T-cell (primary cell): Measurements from ENCODE around the gene ITGB4. TPM values are rescaled to one million over a fixed set of nuclear protein-coding genes. Genes with fewer than 3 reads are reported as not detected.

Experiments
- ATAC-seq, 4 experiments: fragments of 200-7000 bp in 3 of 4; fragments of 150-1000 bp in 1 of 4; cut with Tn5 transposase; replicated peaks in 1 of 4; 1 replicate in 3 of 4; 2 replicates in 1 of 4; pipeline ENCODE4 v1.10.0; 2021; ENCODE audit warnings: moderate library complexity in 3 of 4, mild to moderate bottlenecking in 2 of 4, moderate number of reproducible peaks in 1 of 4
- CTCF ChIA-PET, 2 donors: fragments of 300-600 bp; sonication (Branson Sonifier 250); formaldehyde crosslinking; loops; one replicate each; lab custom pipeline; 2022; ENCODE audit warnings: antibody characterized with exemption in 2 of 2; lab: Charles Lee
- POLR2A ChIA-PET, 2 donors: fragments of 300-600 bp; sonication (Branson Sonifier 250); formaldehyde crosslinking; loops; one replicate each; lab custom pipeline; 2022; ENCODE audit warnings: antibody characterized with exemption in 2 of 2; lab: Charles Lee
- DNase-seq, 35 experiments: peaks; one replicate each; pipeline versions ENCODE4 v3.0.0 to v3.0.0-alpha.2; 2013 to 2023
- H3K27ac ChIP-seq: one replicate; pipeline ENCODE4 v1.5.1; 2013; ENCODE audit warnings: low read length
- H3K27me3 ChIP-seq, 2 experiments: replicated peaks in 1 of 2; 1 replicate in 1 of 2; 2 replicates in 1 of 2; pipeline versions ENCODE4 v1.6.1 to v1.7.0; 2013; ENCODE audit warnings: low read length in 1 of 2, mixed read lengths in 1 of 2; ENCODE audit not compliant: control insufficient read depth in 2 of 2, insufficient read depth in 2 of 2; ENCODE audit errors: extremely low read depth in 1 of 2
- H3K36me3 ChIP-seq, 2 donors: 1 replicate in 1 of 2; 2 replicates in 1 of 2; pipeline versions ENCODE4 v1.6.1 to v1.7.0; 2013; ENCODE audit warnings: low read length in 1 of 2; ENCODE audit not compliant: control insufficient read depth in 2 of 2, insufficient read depth in 1 of 2; ENCODE audit errors: extremely low read depth in 1 of 2
- H3K4me1 ChIP-seq, 2 experiments: 1 replicate in 1 of 2; 2 replicates in 1 of 2; pipeline versions ENCODE4 v1.6.1 to v1.7.0; 2013; ENCODE audit warnings: low read length in 2 of 2, mixed read lengths in 1 of 2; ENCODE audit not compliant: insufficient read depth in 2 of 2, control insufficient read depth in 1 of 2; ENCODE audit errors: extremely low read depth in 1 of 2
- H3K4me3 ChIP-seq, 2 donors: 1 replicate in 1 of 2; 2 replicates in 1 of 2; pipeline versions ENCODE4 v1.5.1 to v1.7.0; 2013; ENCODE audit warnings: mild to moderate bottlenecking in 2 of 2, low read length in 1 of 2, moderate library complexity in 1 of 2; ENCODE audit not compliant: control insufficient read depth in 1 of 2; ENCODE audit errors: extremely low read depth in 1 of 2
- H3K9me3 ChIP-seq: 2 replicates; pipeline ENCODE4 v1.7.0; 2013
- H3K27ac Mint-ChIP-seq, 2 donors: one replicate each; pipeline ENCODE4 v1.8.0; 2020 to 2021; ENCODE audit warnings: mild to moderate bottlenecking in 2 of 2, mixed read lengths in 2 of 2
- H3K27me3 Mint-ChIP-seq, 2 donors: one replicate each; pipeline ENCODE4 v1.8.0; 2021 to 2022; ENCODE audit warnings: mixed read lengths in 2 of 2
- H3K36me3 Mint-ChIP-seq: one replicate; pipeline ENCODE4 v1.8.0; 2021; ENCODE audit warnings: mixed read lengths
- H3K4me1 Mint-ChIP-seq, 3 donors: one replicate each; pipeline ENCODE4 v1.8.0; 2020 to 2022; ENCODE audit warnings: mixed read lengths in 3 of 3, mild to moderate bottlenecking in 1 of 3
- H3K4me3 Mint-ChIP-seq, 3 donors: one replicate each; pipeline ENCODE4 v1.8.0; 2020 to 2022; ENCODE audit warnings: mild to moderate bottlenecking in 3 of 3, mixed read lengths in 3 of 3, moderate library complexity in 3 of 3
- H3K9me3 Mint-ChIP-seq, 3 donors: one replicate each; pipeline ENCODE4 v1.8.0; 2020 to 2022; ENCODE audit warnings: mixed read lengths in 3 of 3
- WGBS: methylation state at CpG from one replicate; pipeline ENCODE4 v1.1.5; 2013; ENCODE audit warnings: missing lambda C conversion rate; ENCODE audit not compliant: insufficient coverage; 5-methylcytosine and 5-hydroxymethylcytosine counted together
- total RNA-seq, 35 experiments: library from RNA in 6 of 35; stranded (reverse) in 6 of 35; fragments of 120-200 nt in 1 of 35; gene quantifications; one replicate each; pipeline versions ENCODE4 v1.2.1 to v1.2.4 and lab custom pipeline; 2013 to 2026

Gene ITGB4
- total RNA-seq, 5 donors from 2014 or later (not counting 1 experiment from before 2014, with no cell fraction given), result 0.68 to 1.6 (median 1.5) TPM

DNA sequence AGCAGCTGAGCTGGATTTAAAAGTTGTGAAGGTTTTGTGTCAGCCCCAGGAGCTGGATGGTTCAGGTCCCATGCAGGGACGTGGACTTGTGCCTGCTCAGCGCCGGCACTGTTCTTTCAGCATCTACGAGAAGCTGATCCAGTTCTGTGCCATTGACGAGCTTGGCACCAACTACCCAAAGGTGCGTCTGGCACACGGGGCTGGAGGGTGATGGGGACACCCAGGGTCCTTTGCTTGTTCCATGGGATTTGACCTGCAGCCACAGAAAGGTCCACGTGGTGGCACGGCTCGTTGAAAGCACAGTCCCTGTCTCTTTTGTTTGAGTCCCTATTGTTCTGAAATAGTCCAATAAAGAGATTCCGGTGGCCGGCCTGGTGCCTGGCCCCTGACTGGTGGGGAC, 18.1 kb upstream of the ITGB4 start:
- Histone ChIP-seq H3K27me3 (no peaks in the 10 kb centered on the region), H3K36me3 (peaks cover 22 to 94% of the 10 kb centered on the region in 2 donors), H3K4me3 (no peak overlapping the region), H3K4me1 (no peaks in the 10 kb centered on the region), H3K27ac (no peak overlapping the region), H3K9me3 (no peaks in the 10 kb centered on the region)
- ChIA-PET CTCF (interaction anchor here in 1 of 2 donors (1.0 kb wide), 1 partner anchor 44 kb away, joined by 3 read pairs; no protein-coding TSS in a partner anchor), POLR2A (no interaction called here)
- Mint-ChIP-seq H3K27ac (no peak overlapping the region), H3K9me3 (no peaks in the 10 kb centered on the region), H3K27me3 (no peaks in the 10 kb centered on the region), H3K4me3 (no peak overlapping the region), H3K4me1 (no peaks in the 10 kb centered on the region), H3K36me3 (peaks cover 62% of the 10 kb centered on the region)
- 99% methylated on average over 12 of the region's 12 CpGs for WGBS
- no peak for DNase-seq
- no peak for ATAC-seq

DNA sequence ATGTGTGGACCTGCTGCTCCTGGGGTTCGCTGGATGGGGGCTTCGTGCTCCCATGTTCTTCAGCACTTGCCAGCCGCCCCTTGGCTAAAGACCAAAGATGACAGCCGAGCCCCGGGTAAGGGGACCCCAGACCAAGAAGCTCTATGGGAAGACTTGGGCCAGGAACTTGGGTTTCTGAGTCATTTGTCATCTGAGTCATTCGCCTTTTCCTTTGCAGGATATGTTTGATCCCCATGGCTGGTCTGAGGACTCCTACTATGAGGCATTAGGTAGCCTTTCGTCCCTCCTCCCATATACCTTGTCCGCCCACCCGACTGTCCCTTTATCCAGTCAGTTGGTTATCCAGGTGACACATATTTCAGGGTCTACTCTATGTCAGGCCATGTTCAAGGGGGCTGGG, 17.7 kb upstream of the ITGB4 start:
- Mint-ChIP-seq H3K9me3 (no peaks in the 10 kb centered on the region), H3K27me3 (no peaks in the 10 kb centered on the region), H3K4me1 (no peaks in the 10 kb centered on the region), H3K4me3 (no peak overlapping the region), H3K36me3 (peaks cover 66% of the 10 kb centered on the region), H3K27ac (no peak overlapping the region)
- Histone ChIP-seq H3K27me3 (no peaks in the 10 kb centered on the region), H3K36me3 (peaks cover 23 to 96% of the 10 kb centered on the region in 2 donors), H3K9me3 (no peaks in the 10 kb centered on the region), H3K4me3 (no peak overlapping the region), H3K4me1 (no peaks in the 10 kb centered on the region), H3K27ac (no peak overlapping the region)
- no peak for ATAC-seq
- ChIA-PET POLR2A (no interaction called here), CTCF (interaction anchor here in 1 of 2 donors (0.9 to 1.0 kb wide), 2 partner anchors 16 to 44 kb away, joined by 3 to 5 read pairs; no protein-coding TSS in a partner anchor)
- DNase-seq, result no peak
- 97% methylated on average over 8 of the region's 9 CpGs for WGBS

DNA sequence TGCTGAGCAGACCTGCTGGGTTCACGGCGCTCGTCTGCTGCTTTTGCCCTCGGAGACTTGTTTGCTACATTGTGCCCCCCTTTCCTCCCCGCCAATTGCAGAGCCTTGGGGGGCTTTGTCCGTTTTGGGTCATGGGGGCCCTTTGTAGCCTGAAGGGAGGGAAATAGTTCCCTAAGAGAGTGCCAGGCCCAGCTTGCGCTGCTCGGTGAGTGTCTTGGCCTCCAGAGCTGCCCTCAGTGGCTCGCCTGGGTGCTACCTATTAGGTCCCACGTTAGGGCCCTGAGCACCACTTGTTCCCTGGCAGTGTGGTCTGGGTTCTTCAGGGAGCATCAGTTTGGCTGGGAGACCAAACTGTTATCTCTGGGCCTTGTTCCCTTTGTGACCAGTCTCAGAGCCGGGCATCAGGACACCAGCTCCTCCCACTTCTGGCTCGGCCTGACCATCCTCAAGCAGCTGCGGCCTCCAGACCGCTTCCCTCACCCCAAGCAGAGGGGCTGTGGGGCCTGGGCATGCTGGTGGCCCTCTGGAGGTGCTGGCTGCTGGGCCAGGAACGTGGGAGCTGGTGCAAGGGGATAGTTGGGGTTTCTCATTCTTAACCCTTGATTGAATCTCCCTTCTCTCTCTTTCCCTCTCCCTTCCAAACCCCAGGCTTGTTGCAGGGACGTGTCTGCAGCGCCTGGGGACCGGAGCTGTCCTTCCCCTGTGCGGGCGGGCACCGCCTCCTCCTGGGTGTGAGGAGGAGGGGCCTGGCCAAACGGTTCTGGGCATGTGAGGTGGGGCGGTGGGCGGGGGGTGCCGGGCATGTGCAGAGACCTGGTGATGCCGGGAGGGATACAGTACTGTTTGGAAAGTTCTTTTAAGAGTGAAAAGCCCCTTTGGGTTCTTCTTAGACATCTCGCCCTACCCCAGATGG, 16.0 kb upstream of the ITGB4 start:
- Histone ChIP-seq H3K27ac (no peak overlapping the region), H3K36me3 (peaks cover 25 to 82% of the 10 kb centered on the region in 2 donors), H3K4me1 (no peaks in the 10 kb centered on the region), H3K27me3 (no peaks in the 10 kb centered on the region), H3K4me3 (no peak overlapping the region), H3K9me3 (no peaks in the 10 kb centered on the region)
- ChIA-PET CTCF (no interaction called here), POLR2A (interaction anchor here in 1 of 2 donors (0.5 kb wide), 1 partner anchor 28 kb away, joined by 6 read pairs; no protein-coding TSS in a partner anchor)
- DNase-seq, result no peak
- ATAC-seq, result no peak
- Mint-ChIP-seq H3K9me3 (no peaks in the 10 kb centered on the region), H3K36me3 (peaks cover 62% of the 10 kb centered on the region), H3K4me1 (no peaks in the 10 kb centered on the region), H3K27me3 (no peaks in the 10 kb centered on the region), H3K27ac (no peak overlapping the region), H3K4me3 (no peak overlapping the region)
- 94% methylated on average over 8 of the region's 27 CpGs for WGBS

GRCh38 chr17:75706042-75706728, 15.1 kb upstream of the ITGB4 start:
- ChIA-PET POLR2A (no interaction called here), CTCF (no interaction called here)
- DNase-seq (no peak), ATAC-seq (no peak)
- no peaks in the 10 kb centered on the region for H3K27me3 Mint-ChIP-seq
- Histone ChIP-seq H3K9me3 (no peaks in the 10 kb centered on the region), H3K36me3 (peaks cover 25 to 73% of the 10 kb centered on the region in 2 donors), H3K4me3 (no peak overlapping the region), H3K27ac (no peak overlapping the region), H3K27me3 (no peaks in the 10 kb centered on the region), H3K4me1 (no peaks in the 10 kb centered on the region)
- WGBS, result 96% methylated on average over 13 of the region's 20 CpGs
- no peak overlapping the region for H3K4me3 Mint-ChIP-seq
- peaks cover 52% of the 10 kb centered on the region for H3K36me3 Mint-ChIP-seq
- H3K9me3 Mint-ChIP-seq, result no peaks in the 10 kb centered on the region
- H3K4me1 Mint-ChIP-seq, result no peaks in the 10 kb centered on the region
- H3K27ac Mint-ChIP-seq, result no peak overlapping the region

DNA sequence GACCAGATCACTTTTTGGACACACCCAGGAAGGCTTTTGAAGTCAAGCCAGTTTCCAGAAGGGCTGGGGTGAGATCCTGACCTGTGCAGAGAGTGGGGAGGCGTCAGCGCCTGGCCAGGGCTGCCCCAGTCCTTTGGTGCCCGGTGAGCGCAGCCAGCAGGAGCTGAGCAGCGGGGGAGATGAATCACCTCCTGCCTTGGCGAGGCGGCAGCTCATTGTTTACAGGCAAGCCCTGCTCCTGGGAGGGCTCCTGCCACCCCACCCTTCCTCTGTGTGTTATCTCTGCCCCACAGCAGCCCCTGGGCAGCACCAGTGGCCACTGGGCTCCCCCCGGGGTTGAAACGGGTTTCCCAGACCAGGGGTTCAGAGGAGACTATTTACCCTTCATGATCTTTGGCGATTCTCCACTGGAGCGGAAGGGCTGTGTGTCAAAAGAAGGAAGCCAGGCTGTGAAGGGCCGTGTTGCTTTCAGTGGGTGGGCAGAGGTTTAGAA, 14.1 kb upstream of the ITGB4 start:
- Mint-ChIP-seq H3K4me3 (no peak overlapping the region), H3K36me3 (peaks cover 45% of the 10 kb centered on the region), H3K27me3 (no peaks in the 10 kb centered on the region), H3K9me3 (no peaks in the 10 kb centered on the region), H3K4me1 (no peaks in the 10 kb centered on the region), H3K27ac (no peak overlapping the region)
- Histone ChIP-seq H3K36me3 (peaks cover 20 to 63% of the 10 kb centered on the region in 2 donors), H3K4me3 (no peak overlapping the region), H3K27ac (no peak overlapping the region), H3K27me3 (no peaks in the 10 kb centered on the region), H3K9me3 (no peaks in the 10 kb centered on the region), H3K4me1 (no peaks in the 10 kb centered on the region)
- 80% methylated on average over 9 of the region's 12 CpGs for whole genome bisulfite sequencing
- POLR2A ChIA-PET, result no interaction called here
- DNase-seq (no peak), ATAC-seq (no peak)
- CTCF ChIA-PET, result no interaction called here

DNA sequence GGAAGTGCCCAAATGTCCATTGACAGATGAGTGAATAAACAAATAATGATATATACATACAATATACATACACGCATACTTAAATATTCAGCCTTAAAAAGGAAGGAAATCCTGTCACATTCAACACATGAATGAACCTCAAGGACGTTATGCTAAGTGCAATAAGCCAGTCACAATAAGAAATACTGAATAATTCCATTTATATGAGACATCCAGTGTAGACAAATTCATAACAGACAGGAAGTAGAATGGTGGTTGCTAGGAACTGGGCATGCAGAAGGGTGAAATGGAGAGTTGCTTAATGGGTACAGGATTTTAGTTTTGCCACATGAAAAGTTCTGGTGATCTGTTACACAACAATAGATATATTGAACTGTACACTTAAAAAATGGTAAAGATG, 8.8 kb upstream of the ITGB4 start:
- POLR2A ChIA-PET, result no interaction called here
- no peak overlapping the region for H3K27ac Mint-ChIP-seq
- no peaks in the 10 kb centered on the region for H3K9me3 Mint-ChIP-seq
- H3K4me3 ChIP-seq, result no peak overlapping the region
- H3K4me1 ChIP-seq, result no peaks in the 10 kb centered on the region
- no CpG with 5 or more reads among the region's 2 CpGs for WGBS
- H3K36me3 ChIP-seq, result peaks cover 3 to 10% of the 10 kb centered on the region in 2 donors
- peaks cover 3 to 16% of the 10 kb centered on the region in 2 donors for H3K27me3 Mint-ChIP-seq
- CTCF ChIA-PET, result no interaction called here
- no peak overlapping the region for H3K27ac ChIP-seq
- H3K4me1 Mint-ChIP-seq, result no peaks in the 10 kb centered on the region
- DNase-seq, result no peak
- H3K27me3 ChIP-seq, result peaks cover 0 to 24% of the 10 kb centered on the region in 2 experiments
- H3K9me3 ChIP-seq, result no peaks in the 10 kb centered on the region
- no peak for ATAC-seq
- H3K36me3 Mint-ChIP-seq, result peaks cover 14% of the 10 kb centered on the region
- no peak overlapping the region for H3K4me3 Mint-ChIP-seq
